OCI-LY1 (cell line): ENCODE measurements around the gene C3orf18.

Experiments used
- H2AFZ ChIP-seq: fragments of 200-600 bp; sonication (generic), shearing (Covaris generic); 2 replicates; pipeline ENCODE4 v1.6.0; 2014; ENCODE audit warnings: antibody characterized with exemption, mild to moderate bottlenecking, low read length
- H3F3A ChIP-seq: fragments of 200-600 bp; sonication (generic), shearing (Covaris generic); 2 replicates; pipeline ENCODE4 v1.6.0; 2014; ENCODE audit warnings: mild to moderate bottlenecking, antibody characterized with exemption, low read length, moderate library complexity; ENCODE audit not compliant: insufficient read depth
- H3K27ac ChIP-seq: fragments of 200-600 bp; sonication (generic); 2 replicates; pipeline ENCODE4 v1.5.1; 2014; ENCODE audit warnings: low read length, mixed run types, mild to moderate bottlenecking, low read depth; ENCODE audit not compliant: poor library complexity, severe bottlenecking
- H3K27me3 ChIP-seq: fragments of 200-600 bp; sonication (generic); 2 replicates; pipeline ENCODE4 v1.6.0; 2014; ENCODE audit warnings: antibody characterized with exemption, mild to moderate bottlenecking, low read length, moderate library complexity; ENCODE audit not compliant: insufficient read depth
- H3K36me3 ChIP-seq: fragments of 200-600 bp; sonication (generic); 2 replicates; pipeline ENCODE4 v1.6.1; 2014; ENCODE audit warnings: mild to moderate bottlenecking, antibody characterized with exemption, low read length, moderate library complexity, mixed read lengths; ENCODE audit not compliant: insufficient read depth
- H3K4me1 ChIP-seq: fragments of 200-600 bp; sonication (generic); 2 replicates; pipeline ENCODE4 v1.5.1; 2014; ENCODE audit warnings: mild to moderate bottlenecking, low read length, moderate library complexity; ENCODE audit not compliant: insufficient read depth, severe bottlenecking
- H3K4me2 ChIP-seq: fragments of 200-600 bp; sonication (generic), shearing (Covaris generic); 2 replicates; pipeline ENCODE4 v1.6.1; 2014; ENCODE audit warnings: low read length
- H3K4me3 ChIP-seq: fragments of 200-600 bp; sonication (generic); 2 replicates; pipeline ENCODE4 v1.5.1; 2014; ENCODE audit warnings: low read length, low read depth, mild to moderate bottlenecking, mixed read lengths; ENCODE audit not compliant: poor library complexity, severe bottlenecking
- H3K79me2 ChIP-seq: fragments of 200-600 bp; shearing (Covaris generic); 2 replicates; pipeline ENCODE4 v1.6.1; 2016; ENCODE audit warnings: mixed run types, low read length, mixed read lengths; ENCODE audit not compliant: insufficient read depth
- H3K9ac ChIP-seq: fragments of 200-600 bp; sonication (generic), shearing (Covaris generic); 2 replicates; pipeline ENCODE4 v1.6.1; 2014; ENCODE audit warnings: mild to moderate bottlenecking, low read length, mixed read lengths
- H3K9me2 ChIP-seq: fragments of 200-600 bp; sonication (generic), shearing (Covaris generic); 2 replicates; pipeline ENCODE4 v1.6.1; 2014; ENCODE audit warnings: low read depth, mild to moderate bottlenecking, low read length, mixed read lengths
- H3K9me3 ChIP-seq: fragments of 200-600 bp; shearing (Covaris generic); 2 replicates; pipeline ENCODE4 v1.6.1; 2014; ENCODE audit warnings: low read length, mixed read lengths
- H4K20me1 ChIP-seq: fragments of 200-600 bp; sonication (generic), shearing (Covaris generic); 2 replicates; pipeline ENCODE4 v1.6.0; 2016; ENCODE audit warnings: mild to moderate bottlenecking, low read length; ENCODE audit not compliant: insufficient read depth
- CTCF ChIP-seq: fragments of 200-600 bp; sonication (generic), shearing (Covaris generic); IDR thresholded peaks from 2 replicates; pipeline ENCODE4 v1.5.1; 2017; ENCODE audit warnings: mild to moderate bottlenecking, antibody characterized with exemption, low read length, moderate library complexity, mixed read lengths
- EZH2 ChIP-seq: fragments of 200-600 bp; sonication (generic), shearing (Covaris generic); IDR thresholded peaks from 2 replicates; pipeline ENCODE4 v1.8.0; 2017; ENCODE audit warnings: borderline replicate concordance, mixed run types, mild to moderate bottlenecking, antibody characterized with exemption, low read length, moderate library complexity, mixed read lengths

C3orf18 gene

GRCh38 chr3:50539356-50540286 lies 27.9 kb downstream of the C3orf18 start:
- H3K4me2 ChIP-seq: no peak overlapping the region
- H3K27me3 ChIP-seq: no peaks in the 10 kb centered on the region; the same call in 1 of the 2 replicates

GRCh38 chr3:50537421-50538129 lies 30.0 kb downstream of the C3orf18 start:
- Histone ChIP-seq H3K27me3 (peaks cover 3% of the 10 kb centered on the region), H3K79me2 (no peaks in the 10 kb centered on the region), H3K9me2 (no peaks in the 10 kb centered on the region), H3K9me3 (no peaks in the 10 kb centered on the region), H3K9ac (no peak overlapping the region), H4K20me1 (no peaks in the 10 kb centered on the region), H3K4me1 (no peaks in the 10 kb centered on the region), H3K4me2 (no peak overlapping the region), H3F3A (no peaks in the 10 kb centered on the region), H3K36me3 (no peaks in the 10 kb centered on the region), H3K4me3 (no peak overlapping the region), H3K27ac (no peak overlapping the region), H2AFZ (no peak overlapping the region)
- TF ChIP-seq EZH2 (no peak), CTCF (no peak)

More at GRCh38 chr3:50539356-50540286, 27.9 kb downstream of the C3orf18 start:
- Histone ChIP-seq H3K9ac (no peak overlapping the region), H2AFZ (no peak overlapping the region), H3K27ac (no peak overlapping the region), H3K36me3 (no peaks in the 10 kb centered on the region), H4K20me1 (no peaks in the 10 kb centered on the region), H3K4me1 (no peaks in the 10 kb centered on the region), H3K79me2 (no peaks in the 10 kb centered on the region), H3K4me3 (no peak overlapping the region), H3K9me2 (no peaks in the 10 kb centered on the region), H3K9me3 (no peaks in the 10 kb centered on the region), H3F3A (no peaks in the 10 kb centered on the region)
- TF ChIP-seq EZH2 (no peak), CTCF (no peak)

DNA sequence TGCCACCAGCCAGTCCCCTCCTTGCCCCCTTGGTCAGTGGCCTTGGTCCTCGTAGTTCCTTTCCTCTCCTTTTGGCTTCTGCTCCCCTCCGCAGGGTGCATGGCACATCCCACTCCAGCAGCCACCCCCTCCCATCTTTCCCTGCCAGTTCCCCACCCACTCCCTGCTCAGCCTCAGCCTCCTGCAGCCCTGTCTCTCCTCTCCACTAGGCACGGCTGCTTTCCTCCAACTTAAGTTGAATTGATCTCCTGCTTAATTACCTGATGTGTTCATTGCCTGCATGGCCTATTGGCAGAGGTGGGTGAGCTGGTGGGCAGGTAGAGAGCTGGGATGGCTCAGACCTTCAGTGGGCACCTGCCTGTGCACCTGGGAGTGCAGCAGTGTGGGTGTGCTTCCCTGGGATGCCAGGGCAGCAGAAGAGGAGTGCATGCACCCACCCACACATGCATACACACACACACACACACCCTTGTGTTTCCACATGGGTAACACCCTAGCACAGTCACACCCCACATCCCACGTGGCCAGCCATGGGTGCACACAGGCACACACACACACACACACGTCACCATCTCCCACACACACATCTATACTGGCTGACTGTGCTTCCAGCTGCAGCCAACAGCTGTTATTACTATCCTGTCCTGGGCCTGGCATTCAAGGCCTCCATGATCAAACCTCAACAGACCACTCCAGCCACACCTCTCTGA lies 30.9 kb downstream of the C3orf18 start:
- Histone ChIP-seq H3K9me2 (no peaks in the 10 kb centered on the region), H3K27me3 (peaks cover 3% of the 10 kb centered on the region), H3K4me2 (no peak overlapping the region), H4K20me1 (no peaks in the 10 kb centered on the region), H3F3A (no peaks in the 10 kb centered on the region), H3K79me2 (no peaks in the 10 kb centered on the region), H3K9me3 (no peaks in the 10 kb centered on the region), H2AFZ (no peak overlapping the region), H3K9ac (no peak overlapping the region), H3K4me3 (no peak overlapping the region), H3K27ac (no peak overlapping the region), H3K36me3 (no peaks in the 10 kb centered on the region), H3K4me1 (no peaks in the 10 kb centered on the region)
- TF ChIP-seq EZH2: no peak
- no peak for TF ChIP-seq CTCF
